ENCODE results near the gene SEM1. TPM values are rescaled to one million over a fixed set of nuclear protein-coding genes. Genes with fewer than 3 reads are reported as not detected.

The SEM1 gene
- total and polyA plus RNA-seq, 3 donors from 2014 or later, result 56.3 to 267 (median 59.7) TPM

GRCh38 chr7:96739167-96739566, 29.5 kb upstream of the SEM1 start:
- Histone ChIP-seq H3K4me1 (no peaks in the 10 kb centered on the region), H3K36me3 (ENCODE audit: low read depth, missing control alignments) (no peaks in the 10 kb centered on the region), H3K27ac (no peak overlapping the region), H3K9me3 (no peaks in the 10 kb centered on the region), H3K27me3 (no peaks in the 10 kb centered on the region), H3K4me3 (no peak overlapping the region)
- WGBS, 2 donors, result 63 to 68% methylated on average over 1 of the region's 1 CpG
- DNase-seq, result no peak
- intact Hi-C loops (cut with DNase I; ENCODE audit: low total_unique reads), result no loop called here
- TF ChIP-seq POLR2A (IDR thresholded peaks at IDR 0.05) (no peak), CTCF (IDR thresholded peaks at IDR 0.05) (no peak)

- TF ChIP-seq CTCF (IDR thresholded peaks at IDR 0.05), result no peak
- no peak for TF ChIP-seq POLR2A (IDR thresholded peaks at IDR 0.05)
- DNase-seq, result no peak
- H3K4me3 ChIP-seq, result no peak overlapping the region
- intact Hi-C loops (cut with DNase I; ENCODE audit: low total_unique reads), result no loop called here
- no peak overlapping the region for H3K27ac ChIP-seq
- H3K36me3 ChIP-seq (ENCODE audit: low read depth, missing control alignments), result no peaks in the 10 kb centered on the region
- H3K27me3 ChIP-seq, result no peaks in the 10 kb centered on the region
- WGBS, 2 donors, result 90 to 91% methylated on average over 2 of the region's 2 CpGs
- H3K9me3 ChIP-seq, result no peaks in the 10 kb centered on the region
- H3K4me1 ChIP-seq, result no peaks in the 10 kb centered on the region
Measured at GRCh38 chr7:96738705-96739104, 29.1 kb upstream of the SEM1 start.

GRCh38 chr7:96737545-96738050, 28.0 kb upstream of the SEM1 start:
- no peak for DNase-seq
- no peaks in the 10 kb centered on the region for H3K9me3 ChIP-seq
- H3K4me3 ChIP-seq, result no peak overlapping the region
- H3K36me3 ChIP-seq (ENCODE audit: low read depth, missing control alignments), result no peaks in the 10 kb centered on the region
- intact Hi-C loops (cut with DNase I; ENCODE audit: low total_unique reads), result no loop called here
- H3K4me1 ChIP-seq, result no peaks in the 10 kb centered on the region
- WGBS, 2 donors, result 74 to 80% methylated on average over 3 of the region's 3 CpGs
- H3K27me3 ChIP-seq, result no peaks in the 10 kb centered on the region
- no peak overlapping the region for H3K27ac ChIP-seq
- TF ChIP-seq CTCF (IDR thresholded peaks at IDR 0.05) (no peak), POLR2A (IDR thresholded peaks at IDR 0.05) (no peak)

- WGBS, 2 donors, result 67 to 88% methylated on average over 2 of the region's 2 CpGs
- H3K4me1 ChIP-seq, result no peaks in the 10 kb centered on the region
- H3K9me3 ChIP-seq, result no peaks in the 10 kb centered on the region
- no peak overlapping the region for H3K4me3 ChIP-seq
- TF ChIP-seq POLR2A (IDR thresholded peaks at IDR 0.05) (no peak), CTCF (IDR thresholded peaks at IDR 0.05) (no peak)
- intact Hi-C loops (cut with DNase I; ENCODE audit: low total_unique reads), result no loop called here
- no peaks in the 10 kb centered on the region for H3K27me3 ChIP-seq
- no peak for DNase-seq
- H3K36me3 ChIP-seq (ENCODE audit: low read depth, missing control alignments), result no peaks in the 10 kb centered on the region
- no peak overlapping the region for H3K27ac ChIP-seq
Measured at GRCh38 chr7:96734343-96734742, 24.7 kb upstream of the SEM1 start.

- TF ChIP-seq POLR2A (IDR thresholded peaks at IDR 0.05) (no peak), CTCF (IDR thresholded peaks at IDR 0.05) (no peak)
- Histone ChIP-seq H3K4me3 (no peak overlapping the region), H3K27me3 (no peaks in the 10 kb centered on the region), H3K27ac (no peak overlapping the region), H3K4me1 (no peaks in the 10 kb centered on the region), H3K9me3 (no peaks in the 10 kb centered on the region), H3K36me3 (ENCODE audit: low read depth, missing control alignments) (no peaks in the 10 kb centered on the region)
- DNase-seq, result no peak
- intact Hi-C loops (cut with DNase I; ENCODE audit: low total_unique reads), result no loop called here
- WGBS, 2 donors, result 92 to 96% methylated on average over 2 of the region's 2 CpGs
Measured at GRCh38 chr7:96729820-96730219, 20.2 kb upstream of the SEM1 start.

Measured in testis (tissue), 3 donors.